ENCODE data around the gene NMU.
"Not testable (repeated sequence)": the region's sequence is repeated elsewhere in the genome, so short reads cannot be mapped to it uniquely, and the experiment has no call there.

The NMU gene

GRCh38 chr4:55635741-55636655 is at the start of gene NMU:
Gene NMU (minus strand): TSS chr4:55636298. CDS start chr4:55636192, 106 bp downstream.
- Mint-ChIP-seq H3K27ac (no peak within 1 kb of the TSS), H3K36me3 (ENCODE audit: low read depth) (no peaks in the 10 kb centered on the region), H3K4me3 (peak within 1 kb of the TSS; percentile 13), H3K9me3 (no peaks in the 10 kb centered on the region), H3K4me1 (ENCODE audit: low read depth) (peaks cover 5% of the 10 kb centered on the region), H3K27me3 (peaks cover 60% of the 10 kb centered on the region)
- intact Hi-C loops (cut with micrococcal nuclease): no loop called here

- intact Hi-C loops (cut with micrococcal nuclease): no loop called here
- H3K9me3 Mint-ChIP-seq: no peaks in the 10 kb centered on the region
- H3K27me3 Mint-ChIP-seq: no peaks in the 10 kb centered on the region
Observed at GRCh38 chr4:55684276-55684675, 48.2 kb upstream of the NMU start.

GRCh38 chr4:55682797-55683196 is 46.7 kb upstream of the NMU start:
- H3K27ac Mint-ChIP-seq; H3K4me1 Mint-ChIP-seq (ENCODE audit: low read depth); H3K36me3 Mint-ChIP-seq (ENCODE audit: low read depth); intact Hi-C loops (cut with micrococcal nuclease); H3K9me3 Mint-ChIP-seq; H3K27me3 Mint-ChIP-seq; H3K4me3 Mint-ChIP-seq: not testable (repeated sequence)

More at GRCh38 chr4:55684276-55684675, 48.2 kb upstream of the NMU start:
- H3K36me3 Mint-ChIP-seq (ENCODE audit: low read depth): no peaks in the 10 kb centered on the region
- H3K4me3 Mint-ChIP-seq: no peak overlapping the region
- H3K4me1 Mint-ChIP-seq (ENCODE audit: low read depth): no peaks in the 10 kb centered on the region
- no peak overlapping the region for H3K27ac Mint-ChIP-seq

DNA sequence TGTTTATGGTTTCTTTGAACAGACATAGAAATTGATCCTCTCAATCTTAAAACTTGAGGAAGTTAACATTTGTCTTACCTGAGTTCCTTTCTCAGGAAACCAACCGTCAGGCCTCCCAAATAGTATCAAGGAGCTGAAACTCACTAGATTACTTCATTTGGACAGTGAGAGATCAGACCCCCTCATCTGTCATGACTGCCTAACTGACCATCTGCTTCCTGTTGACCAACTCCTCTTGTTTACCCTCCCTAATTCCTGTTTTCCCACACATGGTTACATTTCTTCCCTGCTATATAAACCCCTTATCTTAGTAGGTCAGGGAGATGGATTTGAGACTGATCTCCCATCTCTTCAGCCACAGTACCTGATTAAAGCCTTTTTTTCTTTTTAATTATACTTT is 46.2 kb upstream of the NMU start:
- H3K9me3 Mint-ChIP-seq: no peaks in the 10 kb centered on the region
- H3K4me1 Mint-ChIP-seq (ENCODE audit: low read depth): no peaks in the 10 kb centered on the region
- intact Hi-C loops (cut with micrococcal nuclease): no loop called here
- no peaks in the 10 kb centered on the region for H3K27me3 Mint-ChIP-seq
- H3K36me3 Mint-ChIP-seq (ENCODE audit: low read depth): no peaks in the 10 kb centered on the region
- H3K27ac Mint-ChIP-seq: no peak overlapping the region
- H3K4me3 Mint-ChIP-seq: no peak overlapping the region

DNA sequence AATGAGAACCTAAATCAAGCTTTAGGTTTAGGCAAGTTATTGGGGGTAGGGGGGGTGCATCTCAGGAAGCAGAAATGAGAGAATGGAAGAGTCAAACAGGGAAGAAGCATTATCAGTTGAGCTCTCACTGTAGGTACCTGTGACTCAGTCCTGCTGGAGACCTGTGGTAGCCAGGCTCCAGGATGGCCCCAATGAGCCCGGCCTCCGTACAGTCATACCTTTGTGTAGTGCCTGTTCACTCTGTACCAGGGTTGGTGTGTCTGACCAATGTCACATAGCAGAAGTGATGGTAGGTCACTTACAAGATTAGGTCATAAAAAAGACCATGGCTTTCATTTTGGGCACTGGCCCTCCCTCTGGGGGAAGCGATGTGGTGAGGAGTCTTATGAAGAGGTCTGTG is 45.3 kb upstream of the NMU start:
- Mint-ChIP-seq H3K27ac (no peak overlapping the region), H3K4me3 (no peak overlapping the region), H3K36me3 (ENCODE audit: low read depth) (no peaks in the 10 kb centered on the region), H3K4me1 (ENCODE audit: low read depth) (no peaks in the 10 kb centered on the region), H3K27me3 (no peaks in the 10 kb centered on the region), H3K9me3 (no peaks in the 10 kb centered on the region)
- intact Hi-C loops (cut with micrococcal nuclease): no loop called here

- Mint-ChIP-seq H3K9me3 (peaks cover 8% of the 10 kb centered on the region), H3K4me1 (ENCODE audit: low read depth) (no peaks in the 10 kb centered on the region), H3K27ac (no peak overlapping the region), H3K36me3 (ENCODE audit: low read depth) (no peaks in the 10 kb centered on the region), H3K27me3 (no peaks in the 10 kb centered on the region), H3K4me3 (no peak overlapping the region)
- intact Hi-C loops (cut with micrococcal nuclease): no loop called here
Observed at GRCh38 chr4:55675196-55675793, 39.2 kb upstream of the NMU start.

DNA sequence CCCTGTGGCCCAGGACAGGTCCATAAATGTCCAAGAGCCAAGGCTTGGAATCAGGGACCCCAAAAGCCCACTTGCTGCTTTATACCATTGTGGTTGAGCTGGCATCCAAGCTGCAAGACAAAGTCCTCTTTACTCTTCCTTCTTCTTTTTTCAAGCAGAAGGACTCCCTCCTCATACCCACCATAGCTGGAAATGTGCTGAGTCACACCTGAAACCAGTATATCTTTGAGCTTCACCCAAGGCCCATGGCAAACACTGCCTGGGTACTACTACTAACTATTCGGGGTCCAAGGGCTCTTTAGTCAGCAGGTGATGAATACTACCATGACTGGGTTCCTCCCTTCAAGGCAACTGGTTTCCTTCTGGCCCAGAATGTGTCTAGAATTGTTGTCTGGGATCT is 37.3 kb upstream of the NMU start:
- Mint-ChIP-seq H3K4me1 (ENCODE audit: low read depth) (no peaks in the 10 kb centered on the region), H3K9me3 (peaks cover 8% of the 10 kb centered on the region), H3K27ac (no peak overlapping the region), H3K27me3 (no peaks in the 10 kb centered on the region), H3K4me3 (no peak overlapping the region), H3K36me3 (ENCODE audit: low read depth) (no peaks in the 10 kb centered on the region)
- intact Hi-C loops (cut with micrococcal nuclease): no loop called here

- H3K27me3 Mint-ChIP-seq: peaks cover under 1% of the 10 kb centered on the region
- H3K9me3 Mint-ChIP-seq: peaks cover 8% of the 10 kb centered on the region
- no peak overlapping the region for H3K4me3 Mint-ChIP-seq
- H3K27ac Mint-ChIP-seq: no peak overlapping the region
- H3K4me1 Mint-ChIP-seq (ENCODE audit: low read depth): no peaks in the 10 kb centered on the region
- intact Hi-C loops (cut with micrococcal nuclease): no loop called here
- no peaks in the 10 kb centered on the region for H3K36me3 Mint-ChIP-seq (ENCODE audit: low read depth)
Observed at GRCh38 chr4:55671667-55672066, 35.6 kb upstream of the NMU start.

- intact Hi-C loops (cut with micrococcal nuclease): no loop called here
- Mint-ChIP-seq H3K27ac (no peak overlapping the region), H3K36me3 (ENCODE audit: low read depth) (no peaks in the 10 kb centered on the region), H3K4me1 (ENCODE audit: low read depth) (no peaks in the 10 kb centered on the region), H3K4me3 (no peak overlapping the region), H3K27me3 (peaks cover 3% of the 10 kb centered on the region), H3K9me3 (peaks cover 8% of the 10 kb centered on the region)
Observed at GRCh38 chr4:55670695-55671094, 34.6 kb upstream of the NMU start.

DNA sequence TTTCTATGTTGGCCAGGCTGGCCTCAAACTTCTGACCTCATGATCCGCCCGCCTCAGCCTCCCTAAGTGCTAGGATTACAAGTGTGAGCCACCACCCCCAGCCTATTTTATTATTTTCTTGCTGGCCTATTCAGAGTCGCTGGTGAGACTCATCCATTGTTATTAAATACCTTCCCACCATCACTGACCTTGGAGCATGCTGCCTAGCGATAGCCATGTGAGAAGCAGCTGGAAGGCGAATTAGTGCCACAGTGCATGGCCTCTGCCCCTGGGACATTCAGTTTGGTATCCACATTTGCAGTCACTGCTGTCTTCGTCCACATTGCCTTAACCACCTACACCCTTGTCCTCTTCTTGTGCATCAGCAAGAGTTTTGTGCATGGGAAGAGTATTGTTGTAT is 32.4 kb upstream of the NMU start:
- Mint-ChIP-seq H3K4me3 (no peak overlapping the region), H3K9me3 (peaks cover 4% of the 10 kb centered on the region), H3K4me1 (ENCODE audit: low read depth) (no peaks in the 10 kb centered on the region), H3K27ac (no peak overlapping the region), H3K36me3 (ENCODE audit: low read depth) (no peaks in the 10 kb centered on the region), H3K27me3 (peaks cover 3% of the 10 kb centered on the region)
- intact Hi-C loops (cut with micrococcal nuclease): no loop called here

DNA sequence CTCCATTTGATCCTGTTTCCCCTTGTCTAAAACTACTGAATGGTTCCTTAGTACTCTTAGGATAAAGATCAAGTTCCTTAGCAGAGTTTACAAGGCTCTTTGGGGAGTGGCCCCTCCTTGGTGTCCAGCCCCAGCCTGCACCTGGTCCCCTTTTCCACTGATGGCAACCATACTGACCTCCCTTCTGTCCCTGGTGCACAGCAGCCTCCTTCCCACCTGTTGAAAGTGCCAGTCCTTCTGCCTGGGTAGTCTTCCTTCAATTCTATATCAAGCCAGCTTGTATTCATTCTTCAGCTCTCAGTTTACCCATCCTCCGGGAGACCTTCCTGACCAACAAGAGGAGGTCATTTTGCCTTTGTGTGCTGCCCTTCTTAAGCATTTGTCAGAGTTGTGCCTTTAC is 30.4 kb upstream of the NMU start:
- no peak overlapping the region for H3K4me3 Mint-ChIP-seq
- H3K9me3 Mint-ChIP-seq: no peaks in the 10 kb centered on the region
- peaks cover 3% of the 10 kb centered on the region for H3K27me3 Mint-ChIP-seq

DNA sequence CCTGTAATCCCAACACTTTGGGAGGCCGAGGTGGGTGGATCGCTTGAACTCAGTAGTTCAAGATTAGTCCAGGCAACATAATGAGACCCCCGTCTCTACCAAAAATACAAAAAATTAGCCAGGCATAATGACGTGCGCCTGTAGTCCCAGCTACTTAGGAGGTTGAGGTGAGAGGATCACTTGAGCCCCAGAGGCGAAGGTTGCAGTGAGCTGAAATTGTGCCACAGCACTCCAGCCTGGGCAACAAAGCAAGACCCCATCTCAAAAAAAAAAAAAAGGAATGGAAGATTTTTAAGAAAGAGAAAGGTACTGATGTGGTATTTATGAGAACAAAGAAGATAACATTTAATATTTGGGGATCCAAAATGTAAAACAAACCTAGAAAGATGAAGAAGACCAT is 27.0 kb upstream of the NMU start:
- Mint-ChIP-seq H3K4me1 (ENCODE audit: low read depth) (no peaks in the 10 kb centered on the region), H3K27ac (no peak overlapping the region), H3K9me3 (no peaks in the 10 kb centered on the region), H3K4me3 (no peak overlapping the region), H3K27me3 (peaks cover 3% of the 10 kb centered on the region), H3K36me3 (ENCODE audit: low read depth) (no peaks in the 10 kb centered on the region)
- intact Hi-C loops (cut with micrococcal nuclease): no loop called here

More for the DNA sequence above, 30.4 kb upstream of the NMU start:
- Mint-ChIP-seq H3K4me1 (ENCODE audit: low read depth) (no peaks in the 10 kb centered on the region), H3K36me3 (ENCODE audit: low read depth) (no peaks in the 10 kb centered on the region), H3K27ac (no peak overlapping the region)
- intact Hi-C loops (cut with micrococcal nuclease): no loop called here

GRCh38 chr4:55661398-55662056 is 25.4 kb upstream of the NMU start:
- Mint-ChIP-seq H3K27me3 (peaks cover under 1% of the 10 kb centered on the region), H3K36me3 (ENCODE audit: low read depth) (no peaks in the 10 kb centered on the region), H3K9me3 (no peaks in the 10 kb centered on the region), H3K4me3 (no peak overlapping the region), H3K4me1 (ENCODE audit: low read depth) (no peaks in the 10 kb centered on the region), H3K27ac (no peak overlapping the region)
- intact Hi-C loops (cut with micrococcal nuclease): no loop called here

GRCh38 chr4:55658657-55659056 is 22.6 kb upstream of the NMU start:
- Mint-ChIP-seq H3K4me3 (no peak overlapping the region), H3K9me3 (no peaks in the 10 kb centered on the region), H3K27me3 (no peaks in the 10 kb centered on the region), H3K36me3 (ENCODE audit: low read depth) (no peaks in the 10 kb centered on the region), H3K27ac (no peak overlapping the region), H3K4me1 (ENCODE audit: low read depth) (no peaks in the 10 kb centered on the region)
- intact Hi-C loops (cut with micrococcal nuclease): no loop called here

Measured in dendritic cell treated with granulocyte-macrophage colony-stimulating factor and Interleukin-4, amounts not matched to agents 40 ng/mL and 50 ng/mL, for 4 days (primary cell).